ENCODE measurements around the gene H6PD.

H6PD gene

DNA sequence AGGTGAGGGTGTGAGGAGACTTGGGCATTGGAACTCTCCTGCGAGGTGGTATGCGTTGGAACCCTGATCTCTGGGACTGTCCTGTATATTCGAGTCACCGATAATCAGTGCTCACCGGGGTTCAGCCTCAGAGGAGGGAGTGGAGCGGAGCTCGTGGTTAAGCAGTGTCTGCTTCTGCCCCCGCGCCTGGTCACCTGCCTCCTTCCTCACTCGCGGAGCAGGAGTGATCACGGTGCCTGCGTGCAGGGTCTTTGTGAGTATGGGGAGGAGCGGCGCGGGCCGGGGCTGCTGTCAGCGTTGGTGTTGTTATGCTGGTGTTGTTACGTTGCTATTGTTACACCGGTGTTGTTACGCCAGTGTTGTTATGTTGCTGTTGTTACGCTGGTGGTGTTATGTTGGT is 23.3 kb downstream of the H6PD start:
- TF ChIP-seq, protein P1, sequence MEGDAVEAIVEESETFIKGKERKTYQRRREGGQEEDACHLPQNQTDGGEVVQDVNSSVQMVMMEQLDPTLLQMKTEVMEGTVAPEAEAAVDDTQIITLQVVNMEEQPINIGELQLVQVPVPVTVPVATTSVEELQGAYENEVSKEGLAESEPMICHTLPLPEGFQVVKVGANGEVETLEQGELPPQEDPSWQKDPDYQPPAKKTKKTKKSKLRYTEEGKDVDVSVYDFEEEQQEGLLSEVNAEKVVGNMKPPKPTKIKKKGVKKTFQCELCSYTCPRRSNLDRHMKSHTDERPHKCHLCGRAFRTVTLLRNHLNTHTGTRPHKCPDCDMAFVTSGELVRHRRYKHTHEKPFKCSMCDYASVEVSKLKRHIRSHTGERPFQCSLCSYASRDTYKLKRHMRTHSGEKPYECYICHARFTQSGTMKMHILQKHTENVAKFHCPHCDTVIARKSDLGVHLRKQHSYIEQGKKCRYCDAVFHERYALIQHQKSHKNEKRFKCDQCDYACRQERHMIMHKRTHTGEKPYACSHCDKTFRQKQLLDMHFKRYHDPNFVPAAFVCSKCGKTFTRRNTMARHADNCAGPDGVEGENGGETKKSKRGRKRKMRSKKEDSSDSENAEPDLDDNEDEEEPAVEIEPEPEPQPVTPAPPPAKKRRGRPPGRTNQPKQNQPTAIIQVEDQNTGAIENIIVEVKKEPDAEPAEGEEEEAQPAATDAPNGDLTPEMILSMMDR (IDR thresholded peaks at IDR 0.05) = no peak

DNA sequence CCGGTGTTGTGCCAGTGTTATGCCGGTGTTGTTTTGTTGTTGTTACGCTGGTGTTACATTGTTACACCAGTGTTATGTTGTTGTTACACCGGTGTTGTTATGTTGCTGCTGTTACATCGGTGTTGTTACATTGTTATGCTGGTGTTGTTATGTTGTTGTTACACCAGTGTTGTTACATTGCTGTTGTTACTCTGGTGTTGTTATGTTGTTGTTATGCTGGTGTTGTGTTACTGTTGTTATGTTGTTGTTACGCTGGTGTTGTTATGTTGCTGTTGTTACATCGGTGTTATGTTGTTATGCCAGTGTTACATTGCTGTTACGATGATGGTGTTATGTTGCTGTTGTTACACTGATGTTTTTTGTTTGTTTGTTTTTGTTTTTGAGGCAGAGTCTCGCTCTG is 24.1 kb downstream of the H6PD start:
- TF ChIP-seq, protein P1 (IDR thresholded peaks at IDR 0.05) = no peak

DNA sequence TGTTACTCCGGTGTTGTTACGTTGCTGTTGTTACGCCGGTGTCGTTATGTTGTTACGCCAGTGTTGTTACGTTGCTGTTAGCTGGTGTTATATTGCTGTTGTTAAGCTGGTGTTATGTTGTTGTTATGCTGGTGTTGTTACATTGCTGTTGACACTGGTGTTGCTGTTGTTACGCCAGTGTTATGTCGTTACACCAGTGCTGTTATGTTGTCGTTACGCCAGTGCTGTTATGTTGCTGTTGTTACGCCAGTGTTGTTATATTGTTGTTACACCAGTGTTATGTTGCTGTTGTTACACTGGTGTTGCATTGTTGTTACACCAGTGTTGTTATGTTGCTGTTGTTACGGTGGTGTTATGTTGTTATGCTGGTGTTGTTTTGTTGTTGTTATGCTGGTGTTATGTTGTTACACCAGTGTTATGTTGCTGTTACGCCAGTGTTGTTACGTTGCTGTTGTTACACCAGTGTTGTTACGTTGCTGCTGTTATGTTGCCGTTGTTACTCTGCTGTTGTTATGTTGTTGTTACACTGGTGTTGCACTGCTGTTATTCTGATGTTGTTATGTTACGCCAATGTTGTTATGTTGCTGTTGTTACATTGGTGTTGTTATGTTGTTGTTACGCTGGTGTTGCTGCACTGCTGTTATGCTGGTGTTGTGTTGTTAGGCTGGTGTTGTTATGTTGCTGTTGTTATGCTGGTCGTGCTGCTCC is 25.6 kb downstream of the H6PD start:
- TF ChIP-seq, protein P1 (IDR thresholded peaks at IDR 0.05) = no peak

DNA sequence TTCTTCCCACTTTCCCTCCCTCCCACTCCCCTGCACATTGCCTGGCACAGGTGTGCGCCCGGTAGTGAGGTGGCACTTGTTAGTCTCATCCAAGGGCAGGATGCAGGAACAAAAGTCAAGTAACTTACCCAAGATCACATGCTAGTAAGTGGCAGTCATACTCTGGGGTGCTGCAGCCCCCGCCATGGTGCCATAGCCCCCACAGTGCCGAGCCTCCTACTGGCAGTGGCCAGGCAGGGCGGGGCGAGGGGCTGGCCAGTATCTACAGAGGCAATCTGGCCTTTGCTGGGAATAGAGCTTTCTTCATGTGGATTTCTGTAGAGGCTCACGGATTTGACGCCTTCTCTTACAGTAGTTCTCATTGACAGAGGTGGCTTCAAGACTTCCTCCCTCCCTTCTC is 26.9 kb downstream of the H6PD start:
- TF ChIP-seq, protein P1 (IDR thresholded peaks at IDR 0.05) = no peak

DNA sequence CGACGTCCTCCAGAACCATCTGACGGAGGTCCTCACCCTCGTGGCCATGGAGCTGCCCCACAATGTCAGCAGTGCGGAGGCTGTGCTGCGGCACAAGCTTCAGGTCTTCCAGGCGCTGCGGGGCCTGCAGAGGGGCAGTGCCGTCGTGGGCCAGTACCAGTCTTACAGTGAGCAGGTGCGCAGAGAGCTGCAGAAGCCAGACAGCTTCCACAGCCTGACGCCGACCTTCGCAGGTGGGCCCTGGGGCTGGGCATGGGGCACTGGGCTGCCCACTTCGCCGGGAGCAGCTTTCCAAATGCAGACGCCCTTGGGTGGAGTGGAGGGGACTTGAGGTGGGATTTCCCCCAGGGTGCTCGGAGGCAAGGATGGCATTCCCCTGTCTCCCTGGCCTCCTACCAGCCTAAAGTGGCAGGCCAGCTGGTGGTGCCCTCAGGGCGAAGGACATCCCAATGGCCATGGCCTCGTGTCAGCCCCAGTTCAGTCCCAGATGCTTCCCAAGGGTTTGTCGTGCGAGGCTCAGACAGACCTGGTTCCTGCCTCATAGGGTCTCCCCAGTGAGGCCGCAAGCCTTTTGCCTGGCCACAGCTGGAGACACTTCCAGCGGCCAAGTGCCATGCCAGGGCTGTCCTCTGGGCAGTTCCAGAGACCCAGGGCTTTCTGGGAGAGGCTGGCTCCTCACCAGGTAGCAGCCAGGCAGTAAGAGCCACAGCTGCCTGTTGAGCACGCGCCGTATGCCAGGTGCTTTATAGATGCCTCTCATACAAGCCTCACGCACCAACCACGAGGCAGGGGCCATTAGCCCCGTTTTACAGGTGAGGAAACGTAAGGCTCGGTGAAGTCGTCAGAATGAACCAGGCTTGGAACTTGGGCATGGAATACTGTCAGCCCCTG is 27.8 kb downstream of the H6PD start:
- TF ChIP-seq, protein P1 (IDR thresholded peaks at IDR 0.05) = no peak

DNA sequence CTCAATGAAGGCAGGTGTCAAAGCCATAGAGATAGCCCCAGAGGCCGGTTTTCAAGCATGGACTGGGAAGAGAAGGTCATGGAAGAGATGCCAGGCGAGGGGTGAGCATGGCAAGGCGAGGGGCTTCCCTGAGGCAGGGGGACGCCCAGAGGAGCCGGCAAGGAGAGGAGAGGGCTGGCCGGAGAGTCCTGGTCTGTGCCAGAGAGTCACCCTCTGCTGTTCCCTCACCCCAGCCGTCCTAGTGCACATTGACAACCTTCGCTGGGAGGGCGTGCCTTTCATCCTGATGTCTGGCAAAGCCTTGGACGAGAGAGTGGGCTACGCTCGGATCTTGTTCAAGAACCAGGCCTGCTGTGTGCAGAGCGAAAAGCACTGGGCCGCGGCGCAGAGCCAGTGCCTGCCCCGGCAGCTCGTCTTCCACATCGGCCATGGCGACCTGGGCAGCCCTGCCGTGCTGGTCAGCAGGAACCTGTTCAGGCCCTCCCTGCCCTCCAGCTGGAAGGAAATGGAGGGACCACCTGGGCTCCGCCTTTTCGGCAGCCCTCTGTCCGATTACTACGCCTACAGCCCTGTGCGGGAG is 28.8 kb downstream of the H6PD start:
- TF ChIP-seq, protein P1 (IDR thresholded peaks at IDR 0.05) = no peak

DNA sequence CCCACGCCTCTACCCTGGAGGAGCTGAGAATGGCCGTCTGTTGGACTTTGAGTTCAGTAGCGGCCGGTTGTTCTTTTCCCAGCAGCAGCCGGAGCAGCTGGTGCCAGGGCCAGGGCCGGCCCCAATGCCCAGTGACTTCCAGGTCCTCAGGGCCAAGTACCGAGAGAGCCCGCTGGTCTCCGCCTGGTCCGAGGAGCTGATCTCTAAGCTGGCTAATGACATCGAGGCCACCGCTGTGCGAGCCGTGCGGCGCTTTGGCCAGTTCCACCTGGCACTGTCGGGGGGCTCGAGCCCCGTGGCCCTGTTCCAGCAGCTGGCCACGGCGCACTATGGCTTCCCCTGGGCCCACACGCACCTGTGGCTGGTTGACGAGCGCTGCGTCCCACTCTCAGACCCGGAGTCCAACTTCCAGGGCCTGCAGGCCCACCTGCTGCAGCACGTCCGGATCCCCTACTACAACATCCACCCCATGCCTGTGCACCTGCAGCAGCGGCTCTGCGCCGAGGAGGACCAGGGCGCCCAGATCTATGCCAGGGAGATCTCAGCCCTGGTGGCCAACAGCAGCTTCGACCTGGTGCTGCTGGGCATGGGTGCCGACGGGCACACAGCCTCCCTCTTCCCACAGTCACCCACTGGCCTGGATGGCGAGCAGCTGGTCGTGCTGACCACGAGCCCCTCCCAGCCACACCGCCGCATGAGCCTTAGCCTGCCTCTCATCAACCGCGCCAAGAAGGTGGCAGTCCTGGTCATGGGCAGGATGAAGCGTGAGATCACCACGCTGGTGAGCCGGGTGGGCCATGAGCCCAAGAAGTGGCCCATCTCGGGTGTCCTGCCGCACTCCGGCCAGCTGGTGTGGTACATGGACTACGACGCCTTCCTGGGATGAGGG is 29.7 kb downstream of the H6PD start:
- TF ChIP-seq, protein P1 (IDR thresholded peaks at IDR 0.05) = no peak
